HG03097 (cell line): Measurements from ENCODE around the gene DCC.

Experiments
- ATAC-seq: cut with Tn5 transposase; IDR thresholded peaks from one replicate; pipeline ENCODE4 v1.9.1; 2021; ENCODE audit not compliant: unreplicated experiment, low FRiP score

The DCC gene

GRCh38 chr18:52481116-52481515 lies 141.1 kb downstream of the DCC start:
- ATAC-seq, result no peak

- ATAC-seq, result no peak
Observed at GRCh38 chr18:52484977-52485376, 145.0 kb downstream of the DCC start.

- no peak for ATAC-seq
Observed at GRCh38 chr18:52486052-52486451, 146.1 kb downstream of the DCC start.

- no peak for ATAC-seq
Observed at GRCh38 chr18:52489396-52490306, 149.7 kb downstream of the DCC start.

- ATAC-seq, result no peak
Observed at GRCh38 chr18:52496426-52496825, 156.4 kb downstream of the DCC start.

- ATAC-seq, result no peak
Observed at GRCh38 chr18:52499016-52499415, 159.0 kb downstream of the DCC start.

GRCh38 chr18:52499644-52500043 lies 159.6 kb downstream of the DCC start:
- no peak for ATAC-seq

- no peak for ATAC-seq
Observed at GRCh38 chr18:52504589-52504988, 164.6 kb downstream of the DCC start.

- ATAC-seq, result no peak
Observed at GRCh38 chr18:52510139-52510538, 170.1 kb downstream of the DCC start.

GRCh38 chr18:52518086-52518485 lies 178.1 kb downstream of the DCC start:
- ATAC-seq, result no peak

- ATAC-seq, result no peak
Observed at GRCh38 chr18:52519021-52519420, 179.0 kb downstream of the DCC start.

GRCh38 chr18:52523566-52523965 lies 183.6 kb downstream of the DCC start:
- no peak for ATAC-seq

GRCh38 chr18:52531836-52532235 lies 191.8 kb downstream of the DCC start:
- no peak for ATAC-seq

- ATAC-seq, result no peak
Observed at GRCh38 chr18:52536039-52536438, 196.0 kb downstream of the DCC start.

- no peak for ATAC-seq
Observed at GRCh38 chr18:52537261-52537660, 197.3 kb downstream of the DCC start.

GRCh38 chr18:52541056-52541455 lies 201.1 kb downstream of the DCC start:
- no peak for ATAC-seq

GRCh38 chr18:52544086-52544485 lies 204.1 kb downstream of the DCC start:
- no peak for ATAC-seq

- no peak for ATAC-seq
Observed at GRCh38 chr18:52546686-52547346, 206.8 kb downstream of the DCC start.

- ATAC-seq, result no peak
Observed at GRCh38 chr18:52553441-52553840, 213.4 kb downstream of the DCC start.

GRCh38 chr18:52554180-52554579 lies 214.2 kb downstream of the DCC start:
- ATAC-seq, result no peak

GRCh38 chr18:52567360-52567759 lies 227.4 kb downstream of the DCC start:
- ATAC-seq, result no peak

- no peak for ATAC-seq
Observed at GRCh38 chr18:52569492-52569891, 229.5 kb downstream of the DCC start.
